Fibroblast of lung (primary cell): ENCODE results near the gene ITGB7.

Experiments
- CTCF ChIP-seq, 2 donors: IDR thresholded peaks in 1 of 2; conservative IDR thresholded peaks in 1 of 2; 1 replicate in 1 of 2; 2 replicates in 1 of 2; pipeline ENCODE4 v1.5.1; 2011 to 2012; ENCODE audit warnings: low read length in 2 of 2, control low read depth in 1 of 2, inconsistent platforms in 1 of 2, low read depth in 1 of 2, mild to moderate bottlenecking in 1 of 2
- EZH2 ChIP-seq: IDR thresholded peaks from 2 replicates; pipeline ENCODE4 v1.5.1; 2012; ENCODE audit warnings: low read length, control low read depth, mild to moderate bottlenecking; ENCODE audit errors: missing control alignments

- no peak for TF ChIP-seq EZH2
- TF ChIP-seq CTCF (conservative IDR thresholded peaks at IDR 0.05 in 1 of 2, IDR thresholded peaks at IDR 0.05 in 1 of 2; ENCODE audit: low read depth in 1 of 2, low read length in 2 of 2): no peak
These were observed 8.5 kb downstream of the ITGB7 start for GRCh38 chr12:53198486-53199110.
